A549 (cell line): ENCODE data around the gene DPY19L1. TPM values are rescaled to one million over a fixed set of nuclear protein-coding genes. Genes with fewer than 3 reads are reported as not detected.

Source experiments
- ATAC-seq, 2 experiments: fragments of 200-7000 bp in 1 of 2; fragments of >200 bp in 1 of 2; cut with Nextera tagmentation in 1 of 2; cut with Tn5 transposase in 1 of 2; 3 replicates each; pipeline versions ENCODE4 v1.8.0 to v1.9.1; 2018 to 2020; ENCODE audit warnings: mild to moderate bottlenecking in 1 of 2, moderate library complexity in 1 of 2
- CTCF ChIA-PET: fragments of 300-600 bp; sonication (Branson Sonifier 250); formaldehyde crosslinking; extraction: SDS; loops from one replicate; lab custom pipeline; 2021; ENCODE audit warnings: antibody characterized with exemption, inconsistent platforms; lab: Yijun Ruan, JAX
- POLR2A ChIA-PET: fragments of 350-600 bp; formaldehyde crosslinking; extraction: SDS; loops from one replicate; lab custom pipeline; 2021; ENCODE audit warnings: antibody characterized with exemption, inconsistent platforms; lab: Yijun Ruan, JAX
- DNase-seq, 2 experiments: peaks; one replicate each; pipeline versions ENCODE4 v3.0.0 to v3.0.0-alpha.2; 2011 to 2016; ENCODE audit warnings: low read depth in 1 of 2, low spot score in 1 of 2
- FAIRE-seq: peaks from 2 replicates; lab custom pipeline; 2011; peaks lifted over from hg19 to GRCh38; lab: Jason Lieb, UNC
- H3K27ac ChIP-seq, 2 experiments: fragments of >200 bp; sonication (Bioruptor Twin); formaldehyde crosslinking; 3 replicates each; pipeline ENCODE4 v1.5.1; 2016 to 2017
- H3K4me1 ChIP-seq: fragments of >200 bp; sonication (Bioruptor Twin); formaldehyde crosslinking; 3 replicates; pipeline ENCODE4 v1.6.1; 2016
- H3K4me2 ChIP-seq: fragments of >200 bp; sonication (Bioruptor Twin); formaldehyde crosslinking; 3 replicates; pipeline ENCODE4 v1.6.1; 2016
- H3K4me3 ChIP-seq: fragments of >200 bp; sonication (Bioruptor Twin); formaldehyde crosslinking; 3 replicates; pipeline ENCODE4 v1.5.1; 2016
- H3K9me3 ChIP-seq: fragments of >200 bp; sonication (Bioruptor Twin); formaldehyde crosslinking; 3 replicates; pipeline ENCODE4 v1.6.1; 2016
- CHD4 ChIP-seq: fragments of 200-600 bp; sonication (generic); IDR thresholded peaks from 2 replicates; pipeline ENCODE4 v1.6.1; 2016; ENCODE audit warnings: antibody characterized with exemption, mild to moderate bottlenecking, borderline replicate concordance
- EHMT2 ChIP-seq: fragments of 200-600 bp; sonication (generic); IDR thresholded peaks from 2 replicates; pipeline ENCODE4 v1.6.1; 2016; ENCODE audit warnings: antibody characterized with exemption, low read depth, mild to moderate bottlenecking, moderate library complexity
- GATA3 ChIP-seq: IDR thresholded peaks from 2 replicates; pipeline ENCODE4 v1.6.1; 2012; ENCODE audit warnings: borderline replicate concordance
- HOXA7 ChIP-seq: fragments of 250-450 bp; sonication (Bioruptor Pico); IDR thresholded peaks from 2 replicates; pipeline ENCODE4 v1.5.0; 2020; ENCODE audit warnings: mild to moderate bottlenecking, moderate library complexity
- HOXB13 ChIP-seq: fragments of 250-450 bp; sonication (Bioruptor Pico); IDR thresholded peaks from 2 replicates; pipeline ENCODE4 v1.5.0; 2020; ENCODE audit warnings: low read depth, mild to moderate bottlenecking, moderate library complexity
- HOXB5 ChIP-seq: fragments of 250-450 bp; sonication (Bioruptor Pico); IDR thresholded peaks from 2 replicates; pipeline ENCODE4 v1.5.0; 2020; ENCODE audit warnings: mild to moderate bottlenecking, moderate library complexity
- KDM1A ChIP-seq: fragments of 200-600 bp; sonication (generic); IDR thresholded peaks from 2 replicates; pipeline ENCODE4 v1.6.1; 2016; ENCODE audit warnings: low read depth, mild to moderate bottlenecking
- POLR2A ChIP-seq: IDR thresholded peaks from 2 replicates; pipeline ENCODE4 v1.6.1; 2012; ENCODE audit warnings: mild to moderate bottlenecking, low read length
- RAD21 ChIP-seq, 2 experiments: fragments of >200 bp in 1 of 2; sonication (Bioruptor Twin) in 1 of 2; formaldehyde crosslinking in 1 of 2; IDR thresholded peaks in 1 of 2; conservative IDR thresholded peaks in 1 of 2; 2 replicates in 1 of 2; 3 replicates in 1 of 2; pipeline ENCODE4 v1.6.1; 2012 to 2018; ENCODE audit warnings: inconsistent platforms in 1 of 2
- RCOR1 ChIP-seq: fragments of 150-350 bp; IDR thresholded peaks from 2 replicates; pipeline ENCODE4 v1.6.1; 2014; ENCODE audit warnings: antibody characterized with exemption, low read length, low read depth
- RNF2 ChIP-seq: fragments of 200-600 bp; sonication (generic); IDR thresholded peaks from 2 replicates; pipeline ENCODE4 v1.6.1; 2016; ENCODE audit warnings: low read depth, mild to moderate bottlenecking, antibody characterized with exemption, moderate library complexity, borderline replicate concordance
- WGBS: methylation state at CpG from one replicate; pipeline ENCODE4 v1.1.6; 2017; ENCODE audit errors: missing lambda C conversion rate; 5-methylcytosine and 5-hydroxymethylcytosine counted together
- polyA plus RNA-seq, 4 experiments: library from polyadenylated mRNA; depleted of rRNA in 3 of 4; stranded (reverse); fragments of >200 nt; fragmentation: RNase III in 1 of 4; extraction: RNeasy Plus Mini Kit Qiagen cat#74134 plus additional on column Dnase treatment in 1 of 4; gene quantifications; 2 replicates in 3 of 4; 3 replicates in 1 of 4; pipeline ENCODE4 v1.2.3, GENCODE V29; 2011 to 2017
- TF ChIP-seq, protein P1 (sequence below): IDR thresholded peaks from 2 replicates; pipeline ENCODE4 v1.6.1; 2012; ENCODE audit warnings: low read depth, borderline replicate concordance
- TF ChIP-seq, protein P2 (sequence below): fragments of >200 bp; sonication (Bioruptor Twin); formaldehyde crosslinking; IDR thresholded peaks from 3 replicates; pipeline ENCODE4 v1.5.1; 2016
- TF ChIP-seq, protein P3 (sequence below): fragments of 250-450 bp; sonication (Bioruptor Pico); IDR thresholded peaks from 2 replicates; pipeline ENCODE4 v1.5.0; 2021; ENCODE audit warnings: mild to moderate bottlenecking, moderate library complexity, borderline replicate concordance
- TF ChIP-seq, protein P4 (sequence below): IDR thresholded peaks from 2 replicates; pipeline ENCODE4 v1.6.1; 2012

Gene DPY19L1
- polyA plus RNA-seq, 2 of the 4 experiments (the other 2 are of a cell fraction): 53.6 to 129 TPM

DNA sequence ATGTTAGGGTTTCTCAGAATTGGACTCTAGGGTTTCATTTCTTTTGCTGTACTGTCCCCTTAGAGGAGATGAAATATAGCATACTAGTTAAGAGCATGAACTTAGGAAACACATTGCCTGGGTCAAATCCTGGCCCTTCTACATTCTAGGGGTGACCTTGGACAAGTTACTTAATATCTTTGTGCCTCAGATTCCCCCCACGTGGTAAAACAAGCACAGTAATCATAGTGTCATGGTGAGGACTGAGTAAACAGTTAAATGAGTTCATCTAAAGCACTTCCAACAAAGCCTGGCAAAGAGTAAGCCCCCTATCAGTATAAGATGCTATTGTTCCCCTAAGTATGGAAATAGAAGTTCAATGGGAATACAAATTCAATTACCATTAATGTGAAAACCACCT is 5.1 kb downstream of the DPY19L1 start:
- CTCF ChIA-PET: no interaction called here
- POLR2A ChIA-PET: no interaction called here
- 4% methylated on average over 1 of the region's 1 CpG for WGBS

DNA sequence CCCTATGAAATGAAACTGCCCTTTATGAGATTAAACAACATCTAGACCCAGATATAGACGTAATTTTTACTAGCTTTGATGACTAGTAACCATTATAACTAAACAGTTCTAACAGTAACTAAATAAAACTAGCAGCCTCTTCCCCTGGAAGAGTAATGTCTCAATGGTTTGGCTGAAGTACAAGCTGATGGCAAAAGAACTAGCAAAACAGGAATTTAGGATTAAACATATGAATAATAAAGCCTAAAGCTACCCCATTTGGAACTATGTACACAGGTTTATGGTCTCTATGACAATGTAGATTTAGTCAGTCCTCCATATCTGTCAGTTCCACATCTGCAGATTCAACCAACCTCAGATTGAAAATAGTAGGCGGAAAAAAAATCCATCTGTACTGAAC is 6.4 kb downstream of the DPY19L1 start:
- POLR2A ChIA-PET: no interaction called here
- Histone ChIP-seq H3K4me2 (no peak overlapping the region), H3K9me3 (no peaks in the 10 kb centered on the region), H3K4me3 (no peak overlapping the region), H3K4me1 (peaks cover 72% of the 10 kb centered on the region), H3K27ac (no peak overlapping the region)
- CTCF ChIA-PET: no interaction called here
- TF ChIP-seq, protein P1, sequence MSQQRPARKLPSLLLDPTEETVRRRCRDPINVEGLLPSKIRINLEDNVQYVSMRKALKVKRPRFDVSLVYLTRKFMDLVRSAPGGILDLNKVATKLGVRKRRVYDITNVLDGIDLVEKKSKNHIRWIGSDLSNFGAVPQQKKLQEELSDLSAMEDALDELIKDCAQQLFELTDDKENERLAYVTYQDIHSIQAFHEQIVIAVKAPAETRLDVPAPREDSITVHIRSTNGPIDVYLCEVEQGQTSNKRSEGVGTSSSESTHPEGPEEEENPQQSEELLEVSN: no peak
- TF ChIP-seq KDM1A (no peak), RCOR1 (no peak), HOXB13 (CRISPR knock-in tag) (no peak), HOXA7 (no peak)
- 79% methylated on average over 2 of the region's 2 CpGs for WGBS
- FAIRE-seq: no peak
- no peak for DNase-seq
- ATAC-seq: no peak

More for the DNA sequence above, 5.1 kb downstream of the DPY19L1 start:
- Histone ChIP-seq H3K4me3 (no peak overlapping the region), H3K4me1 (peaks cover 59% of the 10 kb centered on the region), H3K4me2 (peak overlapping the region; percentile 13), H3K9me3 (no peaks in the 10 kb centered on the region), H3K27ac (peak overlapping the region in 1 of 2 experiments; percentile 16; a peak in 3 of 6 replicates)
- TF ChIP-seq, protein P2, sequence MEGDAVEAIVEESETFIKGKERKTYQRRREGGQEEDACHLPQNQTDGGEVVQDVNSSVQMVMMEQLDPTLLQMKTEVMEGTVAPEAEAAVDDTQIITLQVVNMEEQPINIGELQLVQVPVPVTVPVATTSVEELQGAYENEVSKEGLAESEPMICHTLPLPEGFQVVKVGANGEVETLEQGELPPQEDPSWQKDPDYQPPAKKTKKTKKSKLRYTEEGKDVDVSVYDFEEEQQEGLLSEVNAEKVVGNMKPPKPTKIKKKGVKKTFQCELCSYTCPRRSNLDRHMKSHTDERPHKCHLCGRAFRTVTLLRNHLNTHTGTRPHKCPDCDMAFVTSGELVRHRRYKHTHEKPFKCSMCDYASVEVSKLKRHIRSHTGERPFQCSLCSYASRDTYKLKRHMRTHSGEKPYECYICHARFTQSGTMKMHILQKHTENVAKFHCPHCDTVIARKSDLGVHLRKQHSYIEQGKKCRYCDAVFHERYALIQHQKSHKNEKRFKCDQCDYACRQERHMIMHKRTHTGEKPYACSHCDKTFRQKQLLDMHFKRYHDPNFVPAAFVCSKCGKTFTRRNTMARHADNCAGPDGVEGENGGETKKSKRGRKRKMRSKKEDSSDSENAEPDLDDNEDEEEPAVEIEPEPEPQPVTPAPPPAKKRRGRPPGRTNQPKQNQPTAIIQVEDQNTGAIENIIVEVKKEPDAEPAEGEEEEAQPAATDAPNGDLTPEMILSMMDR: no peak
- no peak for TF ChIP-seq RCOR1
- TF ChIP-seq POLR2A: no peak
- no peak for TF ChIP-seq CHD4
- FAIRE-seq: no peak
- ATAC-seq: no peak
- no peak for DNase-seq

DNA sequence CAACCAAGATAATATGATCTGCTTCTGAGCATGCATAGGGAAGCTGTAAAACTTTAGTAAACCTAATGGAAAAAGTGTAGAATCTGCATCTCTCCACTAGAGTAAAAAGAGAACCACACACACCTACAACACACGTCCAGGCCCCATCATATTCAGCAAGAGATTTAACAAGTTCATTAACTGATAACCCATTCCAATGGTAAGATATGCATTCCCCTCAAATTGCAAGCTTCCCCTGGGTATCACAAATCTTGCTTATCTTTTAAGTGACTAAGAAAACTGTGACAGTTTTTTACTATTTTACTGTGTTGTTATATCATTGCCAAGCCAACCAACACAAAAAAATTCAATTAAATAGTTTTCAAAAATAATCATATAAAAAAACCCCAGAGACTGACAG is 8.0 kb downstream of the DPY19L1 start:
- no peak overlapping the region for H3K4me3 ChIP-seq
- ATAC-seq (no peak), FAIRE-seq (no peak), DNase-seq (no peak)
- TF ChIP-seq RAD21 (conservative IDR thresholded peaks at IDR 0.05 in 1 of 2, IDR thresholded peaks at IDR 0.05 in 1 of 2) (no peak), RNF2 (no peak), KDM1A (no peak), HOXB5 (CRISPR knock-in tag) (no peak), POLR2A (no peak), GATA3 (no peak), EHMT2 (no peak)
- TF ChIP-seq, protein P3, sequence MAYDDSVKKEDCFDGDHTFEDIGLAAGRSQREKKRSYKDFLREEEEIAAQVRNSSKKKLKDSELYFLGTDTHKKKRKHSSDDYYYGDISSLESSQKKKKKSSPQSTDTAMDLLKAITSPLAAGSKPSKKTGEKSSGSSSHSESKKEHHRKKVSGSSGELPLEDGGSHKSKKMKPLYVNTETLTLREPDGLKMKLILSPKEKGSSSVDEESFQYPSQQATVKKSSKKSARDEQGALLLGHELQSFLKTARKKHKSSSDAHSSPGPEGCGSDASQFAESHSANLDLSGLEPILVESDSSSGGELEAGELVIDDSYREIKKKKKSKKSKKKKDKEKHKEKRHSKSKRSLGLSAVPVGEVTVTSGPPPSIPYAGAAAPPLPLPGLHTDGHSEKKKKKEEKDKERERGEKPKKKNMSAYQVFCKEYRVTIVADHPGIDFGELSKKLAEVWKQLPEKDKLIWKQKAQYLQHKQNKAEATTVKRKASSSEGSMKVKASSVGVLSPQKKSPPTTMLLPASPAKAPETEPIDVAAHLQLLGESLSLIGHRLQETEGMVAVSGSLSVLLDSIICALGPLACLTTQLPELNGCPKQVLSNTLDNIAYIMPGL (CRISPR knock-in tag): no peak
- TF ChIP-seq, protein P4, sequence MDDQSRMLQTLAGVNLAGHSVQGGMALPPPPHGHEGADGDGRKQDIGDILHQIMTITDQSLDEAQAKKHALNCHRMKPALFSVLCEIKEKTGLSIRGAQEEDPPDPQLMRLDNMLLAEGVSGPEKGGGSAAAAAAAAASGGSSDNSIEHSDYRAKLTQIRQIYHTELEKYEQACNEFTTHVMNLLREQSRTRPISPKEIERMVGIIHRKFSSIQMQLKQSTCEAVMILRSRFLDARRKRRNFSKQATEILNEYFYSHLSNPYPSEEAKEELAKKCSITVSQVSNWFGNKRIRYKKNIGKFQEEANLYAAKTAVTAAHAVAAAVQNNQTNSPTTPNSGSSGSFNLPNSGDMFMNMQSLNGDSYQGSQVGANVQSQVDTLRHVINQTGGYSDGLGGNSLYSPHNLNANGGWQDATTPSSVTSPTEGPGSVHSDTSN: no peak
- 79% methylated on average over 1 of the region's 1 CpG for WGBS
- POLR2A ChIA-PET: interaction anchor here (1.2 kb wide), 1 partner anchor 26 kb away, joined by 3 read pairs; no protein-coding TSS in a partner anchor
- no peak overlapping the region for H3K4me2 ChIP-seq
- no peaks in the 10 kb centered on the region for H3K9me3 ChIP-seq
- no peak overlapping the region for H3K27ac ChIP-seq
- H3K4me1 ChIP-seq: peaks cover 76% of the 10 kb centered on the region
- CTCF ChIA-PET: interaction anchor here (0.8 kb wide), 1 partner anchor 9 kb away, joined by 3 read pairs; no protein-coding TSS in a partner anchor
